ENCODE data around the gene ZBTB7C. TPM values are rescaled to one million over a fixed set of nuclear protein-coding genes. Genes with fewer than 3 reads are reported as not detected.

The ZBTB7C gene
- polyA plus RNA-seq, 1 donor (not counting 4 experiments of a cell fraction or from before 2014, with no cell fraction given) = 0.58 TPM

DNA sequence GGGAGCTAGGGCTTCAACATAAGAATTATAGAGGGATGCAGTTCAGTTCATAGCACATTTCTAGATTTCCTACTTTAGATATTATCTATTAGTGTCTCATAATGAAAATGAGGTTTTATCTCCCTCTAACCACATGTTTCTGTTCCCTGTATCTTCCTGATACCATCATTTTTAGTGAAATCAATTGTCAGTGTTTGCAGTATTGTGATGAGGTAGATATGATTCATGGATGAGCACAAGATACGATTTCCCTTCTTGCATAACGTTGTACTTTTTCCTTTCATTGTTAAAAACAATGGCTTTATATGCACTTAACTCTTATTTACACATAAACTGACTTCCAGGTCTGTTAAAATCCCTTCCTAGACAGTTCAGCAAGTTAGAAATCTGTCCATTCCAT lies 211.4 kb downstream of the ZBTB7C start:
- Histone ChIP-seq H3K4me2 (ENCODE audit: control insufficient read depth, extremely low read depth, insufficient read depth, low read depth, low read length) (no peak overlapping the region), H3K9me1 (ENCODE audit: control insufficient read depth, extremely low read depth, insufficient read depth, low read length) (no peaks in the 10 kb centered on the region), H3K9ac (ENCODE audit: control insufficient read depth, extremely low read depth, insufficient read depth, low read length) (no peak overlapping the region), H3K4me1 (ENCODE audit: control insufficient read depth, extremely low read depth, insufficient read depth, low read length) (peaks cover 19% of the 10 kb centered on the region), H2AFZ (ENCODE audit: control insufficient read depth, low read length) (no peak overlapping the region), H3K27ac (ENCODE audit: control insufficient read depth, insufficient read depth, low read length) (peak overlapping the region; percentile 34), H3K36me3 (ENCODE audit: control insufficient read depth in 2 of 2, extremely low read depth in 1 of 2, insufficient read depth in 2 of 2, low read length in 2 of 2) (no peaks in the 10 kb centered on the region), H3K27me3 (ENCODE audit: control insufficient read depth, extremely low read depth, insufficient read depth, low read length) (peaks cover 5% of the 10 kb centered on the region), H4K20me1 (ENCODE audit: control insufficient read depth, extremely low read depth, insufficient read depth, low read length) (no peaks in the 10 kb centered on the region), H3K4me3 (ENCODE audit: control insufficient read depth in 2 of 3, extremely low read depth in 1 of 3, insufficient read depth in 2 of 3, low read depth in 1 of 3, low read length in 3 of 3) (no peak overlapping the region), H3K79me2 (ENCODE audit: control insufficient read depth, insufficient read depth, low read length) (no peaks in the 10 kb centered on the region), H3K9me3 (ENCODE audit: control insufficient read depth, low read depth, low read length) (no peaks in the 10 kb centered on the region)
- dilution Hi-C loops (cut with MboI; ENCODE audit: extremely low pct_ligation_motif_present, low sequenced_read_pairs) = no loop called here
- DNase-seq (ENCODE audit: low read depth, low spot score) = no peak
- TF ChIP-seq, protein P1, sequence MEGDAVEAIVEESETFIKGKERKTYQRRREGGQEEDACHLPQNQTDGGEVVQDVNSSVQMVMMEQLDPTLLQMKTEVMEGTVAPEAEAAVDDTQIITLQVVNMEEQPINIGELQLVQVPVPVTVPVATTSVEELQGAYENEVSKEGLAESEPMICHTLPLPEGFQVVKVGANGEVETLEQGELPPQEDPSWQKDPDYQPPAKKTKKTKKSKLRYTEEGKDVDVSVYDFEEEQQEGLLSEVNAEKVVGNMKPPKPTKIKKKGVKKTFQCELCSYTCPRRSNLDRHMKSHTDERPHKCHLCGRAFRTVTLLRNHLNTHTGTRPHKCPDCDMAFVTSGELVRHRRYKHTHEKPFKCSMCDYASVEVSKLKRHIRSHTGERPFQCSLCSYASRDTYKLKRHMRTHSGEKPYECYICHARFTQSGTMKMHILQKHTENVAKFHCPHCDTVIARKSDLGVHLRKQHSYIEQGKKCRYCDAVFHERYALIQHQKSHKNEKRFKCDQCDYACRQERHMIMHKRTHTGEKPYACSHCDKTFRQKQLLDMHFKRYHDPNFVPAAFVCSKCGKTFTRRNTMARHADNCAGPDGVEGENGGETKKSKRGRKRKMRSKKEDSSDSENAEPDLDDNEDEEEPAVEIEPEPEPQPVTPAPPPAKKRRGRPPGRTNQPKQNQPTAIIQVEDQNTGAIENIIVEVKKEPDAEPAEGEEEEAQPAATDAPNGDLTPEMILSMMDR (optimal IDR thresholded peaks at IDR 0.05 in 1 of 3, IDR thresholded peaks at IDR 0.05 in 1 of 3, conservative IDR thresholded peaks at IDR 0.05 in 1 of 3; ENCODE audit: extremely low read depth in 1 of 3, insufficient read depth in 2 of 3, low read length in 3 of 3) = no peak
- no peak for TF ChIP-seq EZH2 (IDR thresholded peaks at IDR 0.05; ENCODE audit: low read length)
- peak; percentile 56 for FAIRE-seq

DNA sequence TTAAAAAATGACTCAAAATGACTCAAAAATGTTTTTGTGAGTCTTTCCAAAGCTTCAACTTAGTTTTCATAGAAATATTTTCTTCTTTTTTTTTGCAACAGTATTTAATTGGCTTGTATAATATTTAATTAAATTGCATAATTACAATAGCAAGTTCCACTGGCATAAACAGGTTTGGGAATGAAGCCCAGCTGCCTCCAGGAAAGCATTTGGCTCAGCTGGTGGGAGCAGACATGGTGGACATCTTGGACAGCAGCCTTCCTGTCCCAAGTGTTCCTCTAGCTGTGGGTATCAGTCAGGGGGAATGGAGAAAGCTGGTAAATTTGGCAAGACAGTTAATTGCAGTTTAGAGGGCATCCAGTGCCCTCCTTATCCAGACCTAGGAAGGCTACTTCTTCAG lies 213.4 kb downstream of the ZBTB7C start:
- Histone ChIP-seq H3K4me3 (ENCODE audit: control insufficient read depth in 2 of 3, extremely low read depth in 1 of 3, insufficient read depth in 2 of 3, low read depth in 1 of 3, low read length in 3 of 3) (no peak overlapping the region), H3K36me3 (ENCODE audit: control insufficient read depth in 2 of 2, extremely low read depth in 1 of 2, insufficient read depth in 2 of 2, low read length in 2 of 2) (no peaks in the 10 kb centered on the region), H3K9ac (ENCODE audit: control insufficient read depth, extremely low read depth, insufficient read depth, low read length) (no peak overlapping the region), H3K79me2 (ENCODE audit: control insufficient read depth, insufficient read depth, low read length) (no peaks in the 10 kb centered on the region), H3K27me3 (ENCODE audit: control insufficient read depth, extremely low read depth, insufficient read depth, low read length) (peaks cover 5% of the 10 kb centered on the region), H3K27ac (ENCODE audit: control insufficient read depth, insufficient read depth, low read length) (no peak overlapping the region), H3K4me2 (ENCODE audit: control insufficient read depth, extremely low read depth, insufficient read depth, low read depth, low read length) (no peak overlapping the region), H2AFZ (ENCODE audit: control insufficient read depth, low read length) (no peak overlapping the region), H3K4me1 (ENCODE audit: control insufficient read depth, extremely low read depth, insufficient read depth, low read length) (peaks cover 10% of the 10 kb centered on the region), H3K9me1 (ENCODE audit: control insufficient read depth, extremely low read depth, insufficient read depth, low read length) (no peaks in the 10 kb centered on the region), H3K9me3 (ENCODE audit: control insufficient read depth, low read depth, low read length) (no peaks in the 10 kb centered on the region), H4K20me1 (ENCODE audit: control insufficient read depth, extremely low read depth, insufficient read depth, low read length) (no peaks in the 10 kb centered on the region)
- FAIRE-seq = no peak
- TF ChIP-seq EZH2 (IDR thresholded peaks at IDR 0.05; ENCODE audit: low read length) = no peak
- no peak for DNase-seq (ENCODE audit: low read depth, low spot score)
- dilution Hi-C loops (cut with MboI; ENCODE audit: extremely low pct_ligation_motif_present, low sequenced_read_pairs) = no loop called here

DNA sequence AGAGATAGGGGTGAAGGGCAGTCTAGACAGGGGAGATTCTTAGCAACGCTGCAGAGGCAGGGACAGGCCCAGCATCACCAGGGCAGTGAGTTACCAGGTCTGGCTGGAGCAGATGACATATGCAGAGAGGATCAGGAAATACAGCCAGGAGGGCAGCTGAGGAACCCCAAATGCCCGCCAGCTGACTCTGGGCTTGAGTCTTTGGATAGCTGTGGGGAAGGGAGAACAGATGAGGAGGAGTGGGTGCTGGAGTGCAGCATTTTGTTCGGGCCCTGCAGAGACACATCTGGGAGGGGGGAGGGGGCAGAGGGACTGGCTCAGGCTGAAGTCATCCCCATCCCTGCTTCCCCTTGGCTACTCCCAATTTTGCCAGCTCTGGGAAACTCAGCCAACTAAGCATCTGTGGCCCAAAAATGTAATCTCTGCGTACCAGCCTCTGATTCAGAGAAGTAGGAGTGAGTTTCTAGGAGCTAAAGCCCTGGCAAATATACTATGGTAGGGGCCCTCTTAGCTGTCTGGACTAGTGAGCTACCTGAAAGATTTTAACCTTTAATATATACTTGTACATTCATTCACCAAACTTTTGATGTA lies 214.5 kb downstream of the ZBTB7C start:
- H3K9me1 ChIP-seq (ENCODE audit: control insufficient read depth, extremely low read depth, insufficient read depth, low read length) = no peaks in the 10 kb centered on the region
- H2AFZ ChIP-seq (ENCODE audit: control insufficient read depth, low read length) = no peak overlapping the region
- dilution Hi-C loops (cut with MboI; ENCODE audit: extremely low pct_ligation_motif_present, low sequenced_read_pairs) = no loop called here
- H3K4me3 ChIP-seq (ENCODE audit: control insufficient read depth in 2 of 3, extremely low read depth in 1 of 3, insufficient read depth in 2 of 3, low read depth in 1 of 3, low read length in 3 of 3) = no peak overlapping the region
- no peak overlapping the region for H3K9ac ChIP-seq (ENCODE audit: control insufficient read depth, extremely low read depth, insufficient read depth, low read length)
- H3K36me3 ChIP-seq (ENCODE audit: control insufficient read depth in 2 of 2, extremely low read depth in 1 of 2, insufficient read depth in 2 of 2, low read length in 2 of 2) = no peaks in the 10 kb centered on the region
- H3K27ac ChIP-seq (ENCODE audit: control insufficient read depth, insufficient read depth, low read length) = no peak overlapping the region
- peaks cover 10% of the 10 kb centered on the region for H3K4me1 ChIP-seq (ENCODE audit: control insufficient read depth, extremely low read depth, insufficient read depth, low read length)
- no peak for FAIRE-seq
- TF ChIP-seq, protein P1 (optimal IDR thresholded peaks at IDR 0.05 in 1 of 3, IDR thresholded peaks at IDR 0.05 in 1 of 3, conservative IDR thresholded peaks at IDR 0.05 in 1 of 3; ENCODE audit: extremely low read depth in 1 of 3, insufficient read depth in 2 of 3, low read length in 3 of 3) = no peak
- TF ChIP-seq EZH2 (IDR thresholded peaks at IDR 0.05; ENCODE audit: low read length) = no peak
- no peaks in the 10 kb centered on the region for H4K20me1 ChIP-seq (ENCODE audit: control insufficient read depth, extremely low read depth, insufficient read depth, low read length)
- no peaks in the 10 kb centered on the region for H3K9me3 ChIP-seq (ENCODE audit: control insufficient read depth, low read depth, low read length)
- no peak overlapping the region for H3K4me2 ChIP-seq (ENCODE audit: control insufficient read depth, extremely low read depth, insufficient read depth, low read depth, low read length)
- H3K79me2 ChIP-seq (ENCODE audit: control insufficient read depth, insufficient read depth, low read length) = no peaks in the 10 kb centered on the region
- H3K27me3 ChIP-seq (ENCODE audit: control insufficient read depth, extremely low read depth, insufficient read depth, low read length) = peaks cover 5% of the 10 kb centered on the region
- no peak for DNase-seq (ENCODE audit: low read depth, low spot score)
